Kidney (tissue), 14 donors: ENCODE results near the gene CRIP2. TPM values are rescaled to one million over a fixed set of nuclear protein-coding genes. Genes with fewer than 3 reads are reported as not detected.

Experiments
- DNase-seq, 5 donors: peaks; one replicate each; pipeline ENCODE4 v3.0.0-alpha.2; 2013 to 2020
- FAIRE-seq: peaks from 2 replicates; lab custom pipeline; 2012; peaks lifted over from hg19 to GRCh38; lab: Jason Lieb, UNC
- H3K27ac ChIP-seq, 2 donors: one replicate each; pipeline ENCODE4 v1.7.0; 2013; ENCODE audit warnings: low read depth in 2 of 2, low read length in 2 of 2, inconsistent platforms in 1 of 2
- H3K27me3 ChIP-seq: one replicate; pipeline ENCODE4 v1.7.1; 2013; ENCODE audit warnings: low read length, inconsistent platforms; ENCODE audit not compliant: control insufficient read depth, insufficient read depth
- H3K36me3 ChIP-seq, 3 donors: one replicate each; pipeline versions ENCODE4 v1.7.0 to v1.7.1; 2013; ENCODE audit warnings: low read length in 3 of 3, control low read depth in 1 of 3, inconsistent platforms in 1 of 3; ENCODE audit not compliant: insufficient read depth in 3 of 3, control insufficient read depth in 2 of 3
- H3K4me1 ChIP-seq, 3 donors: one replicate each; pipeline versions ENCODE4 v1.7.0 to v1.7.1; 2013; ENCODE audit warnings: low read length in 3 of 3, inconsistent platforms in 1 of 3, low read depth in 1 of 3; ENCODE audit not compliant: control insufficient read depth in 2 of 3, insufficient read depth in 2 of 3
- H3K4me3 ChIP-seq, 3 donors: one replicate each; pipeline versions ENCODE4 v1.7.0 to v1.8.1; 2013; ENCODE audit warnings: low read length in 3 of 3, control low read depth in 1 of 3, inconsistent platforms in 1 of 3
- H3K9ac ChIP-seq, 3 donors: one replicate each; pipeline versions ENCODE4 v1.7.0 to v1.7.1; 2013; ENCODE audit warnings: low read length in 3 of 3, control low read depth in 1 of 3, inconsistent platforms in 1 of 3
- H3K9me3 ChIP-seq, 3 donors: one replicate each; pipeline versions ENCODE4 v1.7.0 to v1.7.1; 2013; ENCODE audit warnings: low read length in 3 of 3, control low read depth in 1 of 3, inconsistent platforms in 1 of 3; ENCODE audit not compliant: control insufficient read depth in 2 of 3, insufficient read depth in 1 of 3
- CTCF ChIP-seq: IDR thresholded peaks from 3 replicates; pipeline ENCODE4 v1.5.1; 2012; ENCODE audit warnings: mild to moderate bottlenecking, moderate library complexity, borderline replicate concordance; ENCODE audit not compliant: insufficient read depth; ENCODE audit errors: extremely low read depth
- intact Hi-C: fragments of 100-400 bp; cut with DNase I; formaldehyde crosslinking; loops from one replicate; pipeline ENCODE4 v1.11.1; 2022
- polyA plus RNA-seq: library from polyadenylated mRNA; stranded (reverse); fragments of 350-450 nt; fragmentation: Illumina TruSeq; extraction: RNeasy Lipid Tissue Mini Kit (QIAGEN cat#74804); gene quantifications from one replicate; pipeline ENCODE4 v1.2.3, GENCODE V29; 2014; ENCODE audit warnings: low read depth, low replicate concordance; ENCODE audit not compliant: insufficient read depth
- total RNA-seq: library from RNA; stranded (reverse); fragmentation: NEBNext Ultra II Directional; extraction: Animal tissue kit (Norgen Biotek cat#: 25700); gene quantifications from one replicate; pipeline ENCODE4 v1.2.1, GENCODE V29; 2021
- donor health status: control.
- donor health status: control.
- donor health status: control.
- donor health status: control.
- donor health status: control.
- donor health status: DM: yes; HTN: yes; CAD: no.
- donor health status: Normal renal cell carcinoma (clear cell type).

The CRIP2 gene
- total and polyA plus RNA-seq, 2 donors from 2014 or later: 338 to 357 TPM

GRCh38 chr14:105467249-105467941, 7.2 kb upstream of the CRIP2 start:
- Histone ChIP-seq H3K36me3 (peaks cover 0 to 7% (median 0%) of the 10 kb centered on the region in 3 donors), H3K4me3 (no peak overlapping the region), H3K9ac (no peak overlapping the region), H3K27me3 (no peaks in the 10 kb centered on the region), H3K27ac (no peak overlapping the region), H3K4me1 (peaks cover 0 to 23% (median 7%) of the 10 kb centered on the region in 3 donors), H3K9me3 (no peaks in the 10 kb centered on the region)
- no peak for TF ChIP-seq CTCF
- DNase-seq (peak in 1 of 5 donors; percentile 15), FAIRE-seq (no peak)
- intact Hi-C loops: no loop called here

GRCh38 chr14:105467942-105468471, 6.6 kb upstream of the CRIP2 start:
- DNase-seq (no peak), FAIRE-seq (no peak)
- Histone ChIP-seq H3K9me3 (no peaks in the 10 kb centered on the region), H3K36me3 (peaks cover 0 to 7% (median 0%) of the 10 kb centered on the region in 3 donors), H3K4me1 (peaks cover 0 to 28% (median 8%) of the 10 kb centered on the region in 3 donors), H3K4me3 (no peak overlapping the region), H3K9ac (no peak overlapping the region), H3K27ac (peak overlapping the region; percentile 32 to 51), H3K27me3 (no peaks in the 10 kb centered on the region)
- TF ChIP-seq CTCF: no peak
- intact Hi-C loops: no loop called here

- intact Hi-C loops: no loop called here
- Histone ChIP-seq H3K27me3 (no peaks in the 10 kb centered on the region), H3K27ac (peak overlapping the region; percentile 43 to 72), H3K4me1 (peaks cover 0 to 34% (median 8%) of the 10 kb centered on the region in 3 donors), H3K36me3 (peaks cover 0 to 2% (median 0%) of the 10 kb centered on the region in 3 donors), H3K9me3 (no peaks in the 10 kb centered on the region), H3K9ac (no peak overlapping the region), H3K4me3 (no peak overlapping the region)
- DNase-seq (peak in 3 of 5 donors; percentile 10 to 84 (median 66)), FAIRE-seq (no peak)
- TF ChIP-seq CTCF: peak; percentile 10
These were observed 5.9 kb upstream of the CRIP2 start for GRCh38 chr14:105468621-105469241.
